H1 (cell line): ENCODE data around the gene ACE. TPM values are rescaled to one million over a fixed set of nuclear protein-coding genes. Genes with fewer than 3 reads are reported as not detected.

Experiments
- CTCF ChIA-PET: fragments of 300-600 bp; sonication (Branson Sonifier 250); formaldehyde crosslinking; loops from one replicate; lab custom pipeline; 2021; ENCODE audit not compliant: partially characterized antibody; lab: Charles Lee
- POLR2A ChIA-PET: fragments of 300-600 bp; sonication (Branson Sonifier 250); formaldehyde crosslinking; loops from one replicate; lab custom pipeline; 2021; ENCODE audit warnings: inconsistent platforms; ENCODE audit not compliant: partially characterized antibody; lab: Charles Lee
- DNase-seq, 2 experiments: peaks; one replicate each; pipeline versions ENCODE4 v3.0.0 to v3.0.0-alpha.2; 2010 to 2022; ENCODE audit warnings: low spot score in 2 of 2, low read depth in 1 of 2, mixed read lengths in 1 of 2
- FAIRE-seq: peaks from 2 replicates; lab custom pipeline; 2011; peaks lifted over from hg19 to GRCh38; lab: Jason Lieb, UNC
- H2AFZ ChIP-seq: 2 replicates; pipeline ENCODE4 v1.8.1; 2012; ENCODE audit warnings: low read length, inconsistent platforms
- H2AK5ac ChIP-seq: 2 replicates; pipeline ENCODE4 v1.6.1; 2013; ENCODE audit warnings: low read depth, low read length
- H2BK120ac ChIP-seq: replicated peaks from 2 replicates; pipeline ENCODE3; 2013; ENCODE audit warnings: low read depth, low read length, inconsistent platforms
- H2BK12ac ChIP-seq: 2 replicates; pipeline ENCODE4 v1.6.1; 2013; ENCODE audit warnings: low read depth, low read length
- H2BK15ac ChIP-seq: 2 replicates; pipeline ENCODE4 v1.6.1; 2013; ENCODE audit warnings: low read length
- H2BK20ac ChIP-seq: 2 replicates; pipeline ENCODE4 v1.6.1; 2013; ENCODE audit warnings: low read length
- H2BK5ac ChIP-seq: 2 replicates; pipeline ENCODE4 v1.6.1; 2013; ENCODE audit warnings: low read depth, low read length
- H3K14ac ChIP-seq: 2 replicates; pipeline ENCODE4 v1.6.1; 2013; ENCODE audit warnings: inconsistent platforms; ENCODE audit not compliant: insufficient read length
- H3K18ac ChIP-seq: 2 replicates; pipeline ENCODE4 v1.6.1; 2013; ENCODE audit warnings: low read length; ENCODE audit errors: extremely low read depth
- H3K23ac ChIP-seq: 2 replicates; pipeline ENCODE4 v1.6.1; 2013; ENCODE audit warnings: inconsistent platforms; ENCODE audit not compliant: insufficient read length
- H3K23me2 ChIP-seq: 2 replicates; pipeline ENCODE4 v1.6.1; 2013; ENCODE audit warnings: low read depth, low read length
- H3K27ac ChIP-seq: 2 replicates; pipeline ENCODE4 v1.6.1; 2011; ENCODE audit warnings: low read depth, low read length, inconsistent platforms
- H3K27me3 ChIP-seq, 4 experiments: replicated peaks in 1 of 4; 1 replicate in 1 of 4; 2 replicates in 3 of 4; pipeline versions ENCODE4 v1.6.1 to v1.8.1; 2011 to 2013; ENCODE audit warnings: low read length in 3 of 4, mild to moderate bottlenecking in 3 of 4, inconsistent platforms in 2 of 4, mixed read lengths in 2 of 4, moderate library complexity in 1 of 4; ENCODE audit not compliant: control insufficient read depth in 3 of 4, insufficient read depth in 3 of 4; ENCODE audit errors: extremely low read depth in 1 of 4
- H3K36me3 ChIP-seq, 4 experiments: 2 replicates each; pipeline versions ENCODE4 v1.6.1 to v1.8.1; 2011 to 2013; ENCODE audit warnings: mild to moderate bottlenecking in 4 of 4, low read length in 3 of 4, moderate library complexity in 2 of 4, control low read depth in 1 of 4, inconsistent platforms in 1 of 4; ENCODE audit not compliant: insufficient read depth in 4 of 4, control insufficient read depth in 2 of 4
- H3K4ac ChIP-seq: replicated peaks from 2 replicates; pipeline ENCODE3; 2013; ENCODE audit warnings: low read length, low read depth, mixed read lengths, inconsistent platforms; ENCODE audit not compliant: insufficient read length
- H3K4me1 ChIP-seq, 4 experiments: replicated peaks in 1 of 4; 1 replicate in 1 of 4; 2 replicates in 3 of 4; pipeline versions ENCODE4 v1.6.1 to v1.8.1; 2011 to 2013; ENCODE audit warnings: low read length in 3 of 4, inconsistent platforms in 2 of 4, mixed read lengths in 1 of 4; ENCODE audit not compliant: insufficient read depth in 4 of 4, control insufficient read depth in 3 of 4
- H3K4me2 ChIP-seq, 2 experiments: 2 replicates each; pipeline versions ENCODE4 v1.6.1 to v1.8.1; 2011 to 2013; ENCODE audit warnings: low read depth in 2 of 2, low read length in 2 of 2, control low read depth in 1 of 2, inconsistent platforms in 1 of 2, mild to moderate bottlenecking in 1 of 2; ENCODE audit not compliant: insufficient read depth in 1 of 2
- H3K4me3 ChIP-seq, 4 experiments: fragments of 200-600, 300-600 bp in 1 of 4; sonication (generic), shearing (Covaris generic), sonication (Bioruptor Twin) in 1 of 4; 2 replicates each; pipeline versions ENCODE4 v1.5.1 to v1.8.1; 2011 to 2016; ENCODE audit warnings: low read length in 4 of 4, low read depth in 3 of 4, control low read depth in 2 of 4, inconsistent platforms in 2 of 4, mild to moderate bottlenecking in 2 of 4, mixed read lengths in 1 of 4, moderate library complexity in 1 of 4; ENCODE audit not compliant: insufficient read depth in 2 of 4; ENCODE audit errors: extremely low read depth in 1 of 4
- H3K56ac ChIP-seq: replicated peaks from 2 replicates; pipeline ENCODE3; 2013; ENCODE audit warnings: low read depth, mild to moderate bottlenecking, mixed read lengths, low read length, inconsistent platforms; ENCODE audit not compliant: insufficient read length
- H3K79me1 ChIP-seq: 2 replicates; pipeline ENCODE4 v1.6.1; 2013; ENCODE audit warnings: low read depth, low read length, control low read depth
- H3K79me2 ChIP-seq, 2 experiments: 2 replicates each; pipeline versions ENCODE4 v1.6.1 to v1.8.1; 2012 to 2013; ENCODE audit warnings: low read length in 2 of 2, mild to moderate bottlenecking in 2 of 2, inconsistent platforms in 1 of 2; ENCODE audit not compliant: insufficient read depth in 2 of 2, control insufficient read depth in 1 of 2
- H3K9ac ChIP-seq, 4 experiments: replicated peaks in 1 of 4; 1 replicate in 1 of 4; 2 replicates in 3 of 4; pipeline versions ENCODE4 v1.6.1 to v1.8.1; 2011 to 2013; ENCODE audit warnings: low read depth in 3 of 4, low read length in 3 of 4, control low read depth in 2 of 4, mild to moderate bottlenecking in 2 of 4, moderate library complexity in 2 of 4, inconsistent platforms in 1 of 4; ENCODE audit errors: extremely low read depth in 1 of 4
- H3K9me3 ChIP-seq, 2 experiments: 2 replicates each; pipeline versions ENCODE4 v1.6.1 to v1.8.1; 2012 to 2013; ENCODE audit warnings: mild to moderate bottlenecking in 2 of 2, moderate library complexity in 2 of 2, control low read depth in 1 of 2, inconsistent platforms in 1 of 2, low read depth in 1 of 2, low read length in 1 of 2, mixed read lengths in 1 of 2; ENCODE audit not compliant: insufficient read depth in 2 of 2
- H4K20me1 ChIP-seq, 2 experiments: replicated peaks in 1 of 2; 2 replicates each; pipeline versions ENCODE3 to v1.8.1; 2011 to 2013; ENCODE audit warnings: inconsistent platforms in 2 of 2, low read length in 2 of 2, mild to moderate bottlenecking in 1 of 2; ENCODE audit not compliant: insufficient read depth in 2 of 2, control insufficient read depth in 1 of 2
- H4K5ac ChIP-seq: 2 replicates; pipeline ENCODE4 v1.6.1; 2013; ENCODE audit warnings: low read length, low read depth, mixed read lengths, inconsistent platforms; ENCODE audit not compliant: insufficient read length
- H4K8ac ChIP-seq: 2 replicates; pipeline ENCODE4 v1.8.0; 2013; ENCODE audit warnings: mild to moderate bottlenecking, moderate library complexity, low read length, inconsistent platforms; ENCODE audit not compliant: insufficient read depth; ENCODE audit errors: extremely low read depth
- H4K91ac ChIP-seq: replicated peaks from 2 replicates; pipeline ENCODE3; 2013; ENCODE audit warnings: low read length, mixed read lengths, inconsistent platforms; ENCODE audit not compliant: insufficient read length
- BACH1 ChIP-seq: IDR thresholded peaks from 2 replicates; pipeline ENCODE4 v1.6.1; 2012; ENCODE audit warnings: low read length, improper control_type of control experiment
- CBX8 ChIP-seq: fragments of 300-800, 300-1000 bp; sonication (generic); IDR thresholded peaks from 2 replicates; pipeline ENCODE4 v1.7.1; 2016; ENCODE audit warnings: low read depth, low read length, borderline replicate concordance
- CREB1 ChIP-seq: IDR thresholded peaks from 2 replicates; pipeline ENCODE4 v1.6.1; 2012; ENCODE audit warnings: inconsistent platforms
- FOSL1 ChIP-seq: IDR thresholded peaks from 2 replicates; pipeline ENCODE4 v1.6.1; 2011; ENCODE audit warnings: mild to moderate bottlenecking, low read depth, low read length, moderate library complexity; ENCODE audit not compliant: insufficient read depth
- KDM1A ChIP-seq: fragments of 200-600, 300-600 bp; sonication (generic); IDR thresholded peaks from 2 replicates; pipeline ENCODE4 v1.7.1; 2016; ENCODE audit warnings: mild to moderate bottlenecking, low read length, borderline replicate concordance
- NANOG ChIP-seq: IDR thresholded peaks from 2 replicates; pipeline ENCODE4 v1.6.1; 2011; ENCODE audit warnings: low read length, low read depth, mild to moderate bottlenecking, inconsistent platforms; ENCODE audit not compliant: insufficient read depth, poor library complexity, severe bottlenecking
- POLR2A ChIP-seq, 2 experiments: IDR thresholded peaks; 1 replicate in 1 of 2; 2 replicates in 1 of 2; pipeline ENCODE4 v1.6.1; 2011; ENCODE audit warnings: low read depth in 2 of 2, low read length in 2 of 2, mild to moderate bottlenecking in 2 of 2; ENCODE audit errors: control extremely low read depth in 1 of 2
- RNF2 ChIP-seq: fragments of 200-900, 300-1000 bp; sonication (generic); IDR thresholded peaks from 2 replicates; pipeline ENCODE4 v1.7.1; 2016; ENCODE audit warnings: borderline replicate concordance, low read depth, mild to moderate bottlenecking, antibody characterized with exemption, low read length; ENCODE audit not compliant: poor library complexity, severe bottlenecking; ENCODE audit errors: missing control alignments
- SIRT6 ChIP-seq: IDR thresholded peaks from one replicate; pipeline ENCODE4 v1.7.1; 2012; ENCODE audit warnings: low read length, inconsistent platforms
- TEAD4 ChIP-seq: IDR thresholded peaks from 2 replicates; pipeline ENCODE4 v1.6.1; 2012; ENCODE audit warnings: low read depth, low read length, inconsistent platforms, mixed read lengths
- YY1 ChIP-seq: IDR thresholded peaks from 2 replicates; pipeline ENCODE4 v1.6.1; 2011; ENCODE audit warnings: low read depth, mild to moderate bottlenecking, low read length
- WGBS, 2 experiments: shearing (Covaris generic) in 1 of 2; methylation state at CpG; one replicate each; pipeline versions ENCODE4 v1.1.6 to v1.1.7; 2013 to 2015; ENCODE audit warnings: low lambda C conversion rate in 2 of 2, mixed read lengths in 2 of 2, inconsistent platforms in 1 of 2, low coverage in 1 of 2, missing lambda C conversion rate in 1 of 2; ENCODE audit not compliant: insufficient replicate concordance in 2 of 2, insufficient coverage in 1 of 2, insufficient read length in 1 of 2; ENCODE audit errors: extremely low coverage in 1 of 2, missing lambda C conversion rate in 1 of 2; 5-methylcytosine and 5-hydroxymethylcytosine counted together
- polyA plus RNA-seq, 7 experiments: library from polyadenylated mRNA; depleted of rRNA in 3 of 7; stranded (reverse) in 5 of 7; unstranded in 2 of 7; fragments of >200 nt in 5 of 7; fragments of 200-250 nt in 2 of 7; gene quantifications; 1 replicate in 5 of 7; 2 replicates in 1 of 7; 4 replicates in 1 of 7; pipeline versions ENCODE4 v1.2.1 to v1.2.3, GENCODE V29; 2011 to 2013; ENCODE audit warnings: missing spikeins in 2 of 7, mixed read lengths in 2 of 7
- total RNA-seq: library from RNA; stranded (reverse); fragmentation: NEBNext Ultra II Directional; extraction: Animal tissue kit (Norgen Biotek cat#: 25700); gene quantifications from 2 replicates; pipeline ENCODE4 v1.2.1, GENCODE V29; 2021
- TF ChIP-seq, protein P1 (sequence below): IDR thresholded peaks from 2 replicates; pipeline ENCODE4 v1.6.1; 2011; ENCODE audit warnings: low read length, improper control_type of control experiment
- TF ChIP-seq, protein P2 (sequence below): IDR thresholded peaks from 2 replicates; pipeline ENCODE4 v1.6.1; 2012; ENCODE audit warnings: inconsistent platforms

ACE gene
- total and polyA plus RNA-seq, 2 of the 8 experiments (the other 6 are each of a cell fraction or from before 2014, with no cell fraction given) = 2.5 to 5.5 TPM

DNA sequence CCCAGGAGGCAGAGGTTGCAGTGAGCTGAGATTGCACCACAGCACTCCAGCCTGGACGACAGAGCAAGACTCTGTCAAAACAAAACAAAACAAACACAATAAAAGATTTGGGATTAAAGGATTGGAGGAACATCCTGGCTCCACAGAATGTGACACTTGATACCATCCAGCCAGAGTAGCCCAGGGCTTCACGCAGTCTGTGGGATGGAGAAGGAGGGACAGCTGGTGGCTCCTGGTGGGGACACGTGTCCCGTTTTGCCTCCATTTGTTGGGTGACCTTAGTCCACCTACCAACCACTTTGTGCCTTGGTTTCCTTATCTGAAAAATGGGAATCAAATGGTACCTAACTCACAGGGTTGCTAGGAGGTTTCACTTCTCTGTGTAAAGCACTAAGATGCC, 18.4 kb upstream of the ACE start:
- no peak overlapping the region for H2BK12ac ChIP-seq
- H3K79me1 ChIP-seq = no peaks in the 10 kb centered on the region
- no peak overlapping the region for H2BK5ac ChIP-seq
- no peak overlapping the region for H4K5ac ChIP-seq
- H2BK20ac ChIP-seq = no peak overlapping the region
- ChIA-PET CTCF (interaction anchor here (1.0 to 27.9 kb wide), 6 partner anchors 12 to 39 kb away, joined by 3 to 758 read pairs (median 4); partner anchors contain the start of gene CYB561), POLR2A (interaction anchor here (1.5 kb wide), 1 partner anchor 10 kb away, joined by 5 read pairs; no protein-coding TSS in a partner anchor)
- no peak overlapping the region for H3K4ac ChIP-seq
- DNase-seq = no peak
- no peak overlapping the region for H3K9ac ChIP-seq
- no peaks in the 10 kb centered on the region for H4K20me1 ChIP-seq
- FAIRE-seq = no peak
- H2AK5ac ChIP-seq = no peak overlapping the region
- no peak overlapping the region for H2AFZ ChIP-seq
- no peaks in the 10 kb centered on the region for H3K36me3 ChIP-seq
- H3K9me3 ChIP-seq = no peaks in the 10 kb centered on the region
- no peak overlapping the region for H3K4me3 ChIP-seq
- no peak overlapping the region for H3K23ac ChIP-seq
- H3K23me2 ChIP-seq = no peaks in the 10 kb centered on the region
- no peak overlapping the region for H2BK120ac ChIP-seq
- 85% methylated on average over 4 of the region's 4 CpGs; no CpG with 5 or more reads in 1 of the 2 experiments for WGBS, 2 experiments
- no peak overlapping the region for H4K91ac ChIP-seq
- no peaks in the 10 kb centered on the region for H3K27me3 ChIP-seq
- H4K8ac ChIP-seq = no peak overlapping the region
- H2BK15ac ChIP-seq = no peak overlapping the region
- H3K4me1 ChIP-seq = no peaks in the 10 kb centered on the region
- no peak overlapping the region for H3K56ac ChIP-seq
- H3K4me2 ChIP-seq = no peak overlapping the region
- no peak overlapping the region for H3K18ac ChIP-seq
- no peak overlapping the region for H3K14ac ChIP-seq
- H3K79me2 ChIP-seq = no peaks in the 10 kb centered on the region
- no peak overlapping the region for H3K27ac ChIP-seq
- no peak for TF ChIP-seq CBX8
- TF ChIP-seq, protein P1, sequence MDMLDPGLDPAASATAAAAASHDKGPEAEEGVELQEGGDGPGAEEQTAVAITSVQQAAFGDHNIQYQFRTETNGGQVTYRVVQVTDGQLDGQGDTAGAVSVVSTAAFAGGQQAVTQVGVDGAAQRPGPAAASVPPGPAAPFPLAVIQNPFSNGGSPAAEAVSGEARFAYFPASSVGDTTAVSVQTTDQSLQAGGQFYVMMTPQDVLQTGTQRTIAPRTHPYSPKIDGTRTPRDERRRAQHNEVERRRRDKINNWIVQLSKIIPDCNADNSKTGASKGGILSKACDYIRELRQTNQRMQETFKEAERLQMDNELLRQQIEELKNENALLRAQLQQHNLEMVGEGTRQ = no peak
- TF ChIP-seq TEAD4 = no peak
- no peak for TF ChIP-seq KDM1A
- TF ChIP-seq, protein P2, sequence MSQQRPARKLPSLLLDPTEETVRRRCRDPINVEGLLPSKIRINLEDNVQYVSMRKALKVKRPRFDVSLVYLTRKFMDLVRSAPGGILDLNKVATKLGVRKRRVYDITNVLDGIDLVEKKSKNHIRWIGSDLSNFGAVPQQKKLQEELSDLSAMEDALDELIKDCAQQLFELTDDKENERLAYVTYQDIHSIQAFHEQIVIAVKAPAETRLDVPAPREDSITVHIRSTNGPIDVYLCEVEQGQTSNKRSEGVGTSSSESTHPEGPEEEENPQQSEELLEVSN = no peak
- TF ChIP-seq YY1 = no peak
- no peak for TF ChIP-seq FOSL1
- TF ChIP-seq SIRT6 = no peak
- no peak for TF ChIP-seq NANOG
- no peak for TF ChIP-seq CREB1
- no peak for TF ChIP-seq RNF2
- TF ChIP-seq BACH1 = no peak
- TF ChIP-seq POLR2A (IDR thresholded peaks at IDR 0.05; ENCODE audit: control extremely low read depth in 1 of 2, low read depth in 2 of 2, low read length in 2 of 2) = no peak
